Measurements from ENCODE around the gene IL17REL. TPM values are rescaled to one million over a fixed set of nuclear protein-coding genes. Genes with fewer than 3 reads are reported as not detected.
A peak's percentile ranks its signal among the peaks of the same experiment; 100 is the strongest.

The IL17REL gene
- total and polyA plus RNA-seq, 2 of the 13 experiments (the other 11 are each of a cell fraction or from before 2014, with no cell fraction given): not detected

DNA sequence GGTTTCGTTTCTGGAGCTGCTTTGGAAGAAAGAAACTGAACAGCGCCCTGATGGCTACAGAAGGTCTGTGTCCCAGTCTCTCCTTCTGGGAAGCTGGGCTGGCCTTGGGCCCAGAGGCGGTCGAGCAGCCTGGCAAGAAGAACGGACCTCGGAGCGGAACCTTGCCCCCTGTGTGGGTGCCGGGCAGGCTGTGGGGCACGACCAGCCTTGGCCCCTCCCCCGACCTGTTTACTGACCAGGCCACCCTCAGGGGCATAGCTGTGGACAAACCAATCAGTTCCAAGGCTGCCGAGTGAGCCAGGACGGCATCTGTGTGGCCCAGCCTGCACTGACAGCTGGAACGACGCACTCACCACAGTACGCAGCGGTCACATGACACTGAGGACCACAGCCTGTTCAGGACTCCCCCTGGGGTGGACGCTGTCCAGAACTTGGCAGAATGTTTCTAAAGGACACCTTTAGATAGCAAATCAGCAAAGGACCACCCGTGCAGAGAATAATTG is 44.8 kb downstream of the IL17REL start:
- intact Hi-C loops (cut with micrococcal nuclease; ENCODE audit: unreplicated experiment): loop anchor here (5.0 kb wide), 1 partner anchor 35 kb away; no protein-coding TSS in a partner anchor
- Histone ChIP-seq H2AFZ (ENCODE audit: low read length) (no peak overlapping the region), H3K27me3 (ENCODE audit: control insufficient read depth in 1 of 2, insufficient read depth in 2 of 2, low read length in 2 of 2) (no peaks in the 10 kb centered on the region), H3K4me1 (ENCODE audit: insufficient read depth, low read length) (peaks cover 97% of the 10 kb centered on the region), H3K9ac (ENCODE audit: insufficient read depth, low read depth, low read length) (peak overlapping the region; percentile 67), H3K4me3 (replicated peaks in 1 of 3; ENCODE audit: insufficient read depth in 1 of 3, low read depth in 2 of 3, low read length in 3 of 3) (peak overlapping the region; percentile 24 to 99 (median 39)), H3K27ac (ENCODE audit: extremely low read length, insufficient read depth, low read length) (peak overlapping the region; percentile 84), H3K36me3 (replicated peaks in 1 of 2; ENCODE audit: control insufficient read depth in 1 of 2, insufficient read depth in 2 of 2, low read length in 2 of 2) (peaks cover 5 to 15% of the 10 kb centered on the region in 2 experiments), H3K4me2 (ENCODE audit: low read depth, low read length) (peak overlapping the region; percentile 94), H3K9me3 (ENCODE audit: low read length) (no peaks in the 10 kb centered on the region), H3K79me2 (ENCODE audit: insufficient read depth, low read length) (peaks cover 15% of the 10 kb centered on the region), H4K20me1 (ENCODE audit: insufficient read depth, low read length) (peaks cover 25% of the 10 kb centered on the region)
- BruUV-seq (replicated peaks): no TSS peak
- DNase-seq (ENCODE audit: low spot score) (peak; percentile 70), ATAC-seq (peak; percentile 28), FAIRE-seq (no peak)
- ChIA-PET CTCF (ENCODE audit: low intra/inter-chr PET ratio, low total read pairs) (no interaction called here), POLR2A (interaction anchor here (1.0 to 16.4 kb wide), 12 partner anchors 9 to 540 kb away, joined by 3 to 722 read pairs (median 4); partner anchors contain the start of genes LMF2, NCAPH2 and PIM3)
- WGBS (ENCODE audit: low lambda C conversion rate): 0% methylated on average over 4 of the region's 18 CpGs
- in situ Hi-C loops (cut with HindIII; ENCODE audit: extremely low pct_ligation_motif_present, low pct_unique_long_range_greater_than_20kb): loop anchor here (5.0 kb wide), 1 partner anchor 35 kb away; no protein-coding TSS in a partner anchor
- TF ChIP-seq HOXA7 (CRISPR knock-in tag; IDR thresholded peaks at IDR 0.05) (no peak), HNRNPL (IDR thresholded peaks at IDR 0.05; ENCODE audit: low read depth, low read length) (peak; percentile 97), POLR2AphosphoS5 (IDR thresholded peaks at IDR 0.05; ENCODE audit: low read depth, low read length) (0 out of 2 replicates have a peak, but pooled peaks have one; percentile 22), MTF1 (CRISPR knock-in tag; IDR thresholded peaks at IDR 0.05) (no peak), ZNF160 (CRISPR knock-in tag; IDR thresholded peaks at IDR 0.05) (no peak), MBD4 (IDR thresholded peaks at IDR 0.05; ENCODE audit: borderline replicate concordance, low read length) (no peak), CEBPG (CRISPR knock-in tag; IDR thresholded peaks at IDR 0.05) (no peak), JUNB (CRISPR knock-in tag; IDR thresholded peaks at IDR 0.05; ENCODE audit: borderline replicate concordance) (no peak), PHF21A (CRISPR knock-in tag; IDR thresholded peaks at IDR 0.05) (peak; percentile 6; the same call in 1 of the 2 replicates), TOPORS (CRISPR knock-in tag; IDR thresholded peaks at IDR 0.05) (no peak), HDAC6 (IDR thresholded peaks at IDR 0.05; ENCODE audit: low read depth, low read length) (no peak), NCOR1 (IDR thresholded peaks at IDR 0.05; ENCODE audit: borderline replicate concordance, low read length) (no peak), ZBTB21 (CRISPR knock-in tag; IDR thresholded peaks at IDR 0.05) (no peak), GZF1 (CRISPR knock-in tag; IDR thresholded peaks at IDR 0.05) (no peak), PBX3 (CRISPR knock-in tag; IDR thresholded peaks at IDR 0.05; ENCODE audit: borderline replicate concordance) (no peak), MIXL1 (CRISPR knock-in tag; IDR thresholded peaks at IDR 0.05) (no peak), ZNF264 (CRISPR knock-in tag; IDR thresholded peaks at IDR 0.05) (no peak), KAT8 (CRISPR knock-in tag; IDR thresholded peaks at IDR 0.05) (no peak), ZNF883 (CRISPR knock-in tag; IDR thresholded peaks at IDR 0.05; ENCODE audit: not compliant biosample characterization) (no peak)
- TF ChIP-seq, protein P1, sequence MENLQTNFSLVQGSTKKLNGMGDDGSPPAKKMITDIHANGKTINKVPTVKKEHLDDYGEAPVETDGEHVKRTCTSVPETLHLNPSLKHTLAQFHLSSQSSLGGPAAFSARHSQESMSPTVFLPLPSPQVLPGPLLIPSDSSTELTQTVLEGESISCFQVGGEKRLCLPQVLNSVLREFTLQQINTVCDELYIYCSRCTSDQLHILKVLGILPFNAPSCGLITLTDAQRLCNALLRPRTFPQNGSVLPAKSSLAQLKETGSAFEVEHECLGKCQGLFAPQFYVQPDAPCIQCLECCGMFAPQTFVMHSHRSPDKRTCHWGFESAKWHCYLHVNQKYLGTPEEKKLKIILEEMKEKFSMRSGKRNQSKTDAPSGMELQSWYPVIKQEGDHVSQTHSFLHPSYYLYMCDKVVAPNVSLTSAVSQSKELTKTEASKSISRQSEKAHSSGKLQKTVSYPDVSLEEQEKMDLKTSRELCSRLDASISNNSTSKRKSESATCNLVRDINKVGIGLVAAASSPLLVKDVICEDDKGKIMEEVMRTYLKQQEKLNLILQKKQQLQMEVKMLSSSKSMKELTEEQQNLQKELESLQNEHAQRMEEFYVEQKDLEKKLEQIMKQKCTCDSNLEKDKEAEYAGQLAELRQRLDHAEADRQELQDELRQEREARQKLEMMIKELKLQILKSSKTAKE (CRISPR knock-in tag; IDR thresholded peaks at IDR 0.05; ENCODE audit: borderline replicate concordance): no peak
- TF ChIP-seq, protein P2, sequence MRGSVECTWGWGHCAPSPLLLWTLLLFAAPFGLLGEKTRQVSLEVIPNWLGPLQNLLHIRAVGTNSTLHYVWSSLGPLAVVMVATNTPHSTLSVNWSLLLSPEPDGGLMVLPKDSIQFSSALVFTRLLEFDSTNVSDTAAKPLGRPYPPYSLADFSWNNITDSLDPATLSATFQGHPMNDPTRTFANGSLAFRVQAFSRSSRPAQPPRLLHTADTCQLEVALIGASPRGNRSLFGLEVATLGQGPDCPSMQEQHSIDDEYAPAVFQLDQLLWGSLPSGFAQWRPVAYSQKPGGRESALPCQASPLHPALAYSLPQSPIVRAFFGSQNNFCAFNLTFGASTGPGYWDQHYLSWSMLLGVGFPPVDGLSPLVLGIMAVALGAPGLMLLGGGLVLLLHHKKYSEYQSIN (CRISPR knock-in tag; IDR thresholded peaks at IDR 0.05; ENCODE audit: borderline replicate concordance): no peak
- TF ChIP-seq, protein P3, sequence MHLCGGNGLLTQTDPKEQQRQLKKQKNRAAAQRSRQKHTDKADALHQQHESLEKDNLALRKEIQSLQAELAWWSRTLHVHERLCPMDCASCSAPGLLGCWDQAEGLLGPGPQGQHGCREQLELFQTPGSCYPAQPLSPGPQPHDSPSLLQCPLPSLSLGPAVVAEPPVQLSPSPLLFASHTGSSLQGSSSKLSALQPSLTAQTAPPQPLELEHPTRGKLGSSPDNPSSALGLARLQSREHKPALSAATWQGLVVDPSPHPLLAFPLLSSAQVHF (CRISPR knock-in tag; IDR thresholded peaks at IDR 0.05): no peak

Data from HepG2 (cell line).